IMR-90 (cell line): ENCODE results near the gene ANXA2. TPM values are rescaled to one million over a fixed set of nuclear protein-coding genes. Genes with fewer than 3 reads are reported as not detected.
A peak's percentile ranks its signal among the peaks of the same experiment; 100 is the strongest.

Source experiments
- ATAC-seq: fragments of 200-7000 bp; cut with Tn5 transposase; 2 replicates; pipeline ENCODE4 v1.9.1; 2020; ENCODE audit warnings: low read depth, mild to moderate bottlenecking, moderate library complexity
- BruUV-seq: library from RNA; stranded (reverse); fragments of 400-500 nt; replicated peaks from 2 replicates; lab custom pipeline; 2021; lab: Mats Ljungman, UMichigan
- CTCF ChIA-PET: fragments of 300-600 bp; formaldehyde crosslinking; extraction: SDS; loops from one replicate; lab custom pipeline; 2021; ENCODE audit warnings: antibody characterized with exemption; lab: Yijun Ruan, JAX
- POLR2A ChIA-PET: fragments of 300-600 bp; sonication (Branson Sonifier 250); formaldehyde crosslinking; loops from one replicate; lab custom pipeline; 2022; ENCODE audit warnings: antibody characterized with exemption; ENCODE audit not compliant: unreplicated experiment; lab: Charles Lee
- DNase-seq: peaks from one replicate; pipeline ENCODE4 v3.0.0; 2013
- H2AFZ ChIP-seq: replicated peaks from 2 replicates; pipeline ENCODE3; 2013; ENCODE audit warnings: low read length, mild to moderate bottlenecking; ENCODE audit not compliant: poor library complexity
- H2AK5ac ChIP-seq: 2 replicates; pipeline ENCODE4 v1.6.1; 2013; ENCODE audit warnings: low read depth, low read length, inconsistent platforms
- H2AK9ac ChIP-seq: replicated peaks from 2 replicates; pipeline ENCODE3; 2013; ENCODE audit warnings: mild to moderate bottlenecking, low read depth, low read length, moderate library complexity; ENCODE audit not compliant: poor library complexity
- H2BK120ac ChIP-seq: 2 replicates; pipeline ENCODE4 v1.6.1; 2013; ENCODE audit warnings: low read depth, low read length, inconsistent platforms
- H2BK15ac ChIP-seq: 3 replicates; pipeline ENCODE4 v1.6.1; 2013; ENCODE audit warnings: low read depth, low read length, inconsistent platforms
- H2BK20ac ChIP-seq: 2 replicates; pipeline ENCODE4 v1.6.1; 2013; ENCODE audit warnings: low read depth, mild to moderate bottlenecking, inconsistent platforms, low read length, moderate library complexity
- H2BK5ac ChIP-seq: 2 replicates; pipeline ENCODE4 v1.6.1; 2013; ENCODE audit warnings: mild to moderate bottlenecking, low read depth, low read length, inconsistent platforms; ENCODE audit not compliant: poor library complexity, severe bottlenecking
- H3K14ac ChIP-seq: replicated peaks from 2 replicates; pipeline ENCODE4 v1.6.1; 2013; ENCODE audit warnings: low read depth, low read length, inconsistent platforms
- H3K18ac ChIP-seq: 2 replicates; pipeline ENCODE4 v1.6.1; 2013; ENCODE audit warnings: low read depth, low read length, control low read depth
- H3K23ac ChIP-seq: 2 replicates; pipeline ENCODE4 v1.6.1; 2013; ENCODE audit warnings: low read depth, low read length, inconsistent platforms
- H3K27ac ChIP-seq: 2 replicates; pipeline ENCODE4 v1.5.1; 2013; ENCODE audit warnings: mild to moderate bottlenecking, control low read depth, low read length; ENCODE audit not compliant: insufficient read depth
- H3K27me3 ChIP-seq: 2 replicates; pipeline ENCODE4 v1.6.1; 2013; ENCODE audit warnings: low read length; ENCODE audit not compliant: control insufficient read depth, insufficient read depth
- H3K36me3 ChIP-seq: 2 replicates; pipeline ENCODE4 v1.6.1; 2013; ENCODE audit warnings: low read length, mixed read lengths; ENCODE audit not compliant: control insufficient read depth, insufficient read depth
- H3K4ac ChIP-seq: 2 replicates; pipeline ENCODE4 v1.6.1; 2013; ENCODE audit warnings: low read depth, low read length, inconsistent platforms
- H3K4me1 ChIP-seq: 2 replicates; pipeline ENCODE4 v1.6.1; 2013; ENCODE audit warnings: low read length, mixed read lengths; ENCODE audit not compliant: control insufficient read depth, insufficient read depth
- H3K4me2 ChIP-seq: 2 replicates; pipeline ENCODE4 v1.6.1; 2013; ENCODE audit warnings: low read depth, mild to moderate bottlenecking, control low read depth, low read length, moderate library complexity
- H3K4me3 ChIP-seq: 2 replicates; pipeline ENCODE4 v1.5.1; 2013; ENCODE audit warnings: low read depth, mild to moderate bottlenecking, control low read depth, low read length, moderate library complexity; ENCODE audit not compliant: insufficient read depth
- H3K56ac ChIP-seq: 2 replicates; pipeline ENCODE4 v1.6.1; 2013; ENCODE audit warnings: low read length, inconsistent platforms; ENCODE audit not compliant: insufficient read depth; ENCODE audit errors: extremely low read depth
- H3K79me1 ChIP-seq, 2 experiments: 2 replicates each; pipeline ENCODE4 v1.6.1; 2013; ENCODE audit warnings: low read length in 2 of 2, inconsistent platforms in 1 of 2, low read depth in 1 of 2
- H3K9ac ChIP-seq: 2 replicates; pipeline ENCODE4 v1.6.1; 2013; ENCODE audit warnings: low read depth, low read length, control low read depth
- H3K9me1 ChIP-seq: 2 replicates; pipeline ENCODE4 v1.6.1; 2013; ENCODE audit warnings: low read length, inconsistent platforms; ENCODE audit not compliant: insufficient read depth
- H3K9me3 ChIP-seq: 2 replicates; pipeline ENCODE4 v1.6.1; 2013; ENCODE audit warnings: low read length; ENCODE audit not compliant: control insufficient read depth, insufficient read depth
- H4K20me1 ChIP-seq: 2 replicates; pipeline ENCODE4 v1.6.1; 2013; ENCODE audit warnings: low read length, inconsistent platforms; ENCODE audit not compliant: insufficient read depth
- H4K5ac ChIP-seq: 2 replicates; pipeline ENCODE4 v1.6.1; 2013; ENCODE audit warnings: mild to moderate bottlenecking, low read depth, low read length, control low read depth
- H4K8ac ChIP-seq, 2 experiments: 2 replicates each; pipeline ENCODE4 v1.6.1; 2013; ENCODE audit warnings: low read depth in 2 of 2, low read length in 2 of 2, control low read depth in 1 of 2, inconsistent platforms in 1 of 2
- H4K91ac ChIP-seq: 2 replicates; pipeline ENCODE4 v1.6.1; 2013; ENCODE audit warnings: low read depth, low read length, inconsistent platforms; ENCODE audit not compliant: insufficient read depth
- whole genome bisulfite sequencing, 2 experiments: methylation state at CpG; one replicate each; pipeline versions ENCODE4 v1.1.5 to v1.1.7; 2013; ENCODE audit warnings: missing lambda C conversion rate in 2 of 2; ENCODE audit not compliant: insufficient read length in 1 of 2; ENCODE audit errors: extremely low coverage in 2 of 2; 5-methylcytosine and 5-hydroxymethylcytosine counted together
- dilution Hi-C: fragments of 300-500 bp; cut with HindIII; formaldehyde crosslinking; loops from one replicate; pipeline ENCODE4 v1.14.3; 2018; ENCODE audit warnings: low sequenced_read_pairs; ENCODE audit not compliant: unreplicated experiment
- in situ Hi-C: fragments of 300-500 bp; cut with MboI; formaldehyde crosslinking; loops from 3 replicates; pipeline ENCODE4 v1.14.3; 2019; ENCODE audit warnings: low sequenced_read_pairs, inconsistent platforms, mixed read lengths
- intact Hi-C: fragments of 100-400 bp; cut with micrococcal nuclease; formaldehyde crosslinking; loops from 2 replicates; pipeline ENCODE4 v1.10.0; 2022
- polyA plus RNA-seq, 3 experiments: library from polyadenylated mRNA; depleted of rRNA; stranded (reverse); fragments of >200 nt; gene quantifications; 2 replicates each; pipeline ENCODE4 v1.2.3, GENCODE V29; 2012; ENCODE audit warnings: low replicate concordance in 1 of 3
- total RNA-seq: library from RNA; depleted of rRNA; stranded (reverse); fragments of >200 nt; gene quantifications from 2 replicates; pipeline ENCODE4 v1.2.3, GENCODE V29; 2012
- TF ChIP-seq, protein P1 (sequence below): conservative IDR thresholded peaks from 2 replicates; pipeline ENCODE4 v1.5.1; 2012; ENCODE audit warnings: mild to moderate bottlenecking, low read depth, low read length, improper control_type of control experiment

The ANXA2 gene
- total and polyA plus RNA-seq, 2 of the 4 experiments (the other 2 are of a cell fraction) = 7,454 to 8,412 TPM

- CTCF ChIA-PET = interaction anchor here (0.7 kb wide), 1 partner anchor 45 kb away, joined by 3 read pairs; no protein-coding TSS in a partner anchor
Measured at GRCh38 chr15:60373327-60373726, 24.5 kb downstream of the ANXA2 start.

More at GRCh38 chr15:60373327-60373726, 24.5 kb downstream of the ANXA2 start:
- H3K56ac ChIP-seq = peak overlapping the region; percentile 9; the same call in 1 of the 2 replicates
- peaks cover 23% of the 10 kb centered on the region for H3K9me1 ChIP-seq
- H2AK5ac ChIP-seq = peak overlapping the region; percentile 41
- peak overlapping the region; percentile 31; the same call in 2 of the 3 replicates for H2BK15ac ChIP-seq
- peaks cover 43% of the 10 kb centered on the region for H3K4me1 ChIP-seq
- H3K4me2 ChIP-seq = no peak overlapping the region
- H3K9me3 ChIP-seq = no peaks in the 10 kb centered on the region
- ATAC-seq (no peak), DNase-seq (no peak)
- POLR2A ChIA-PET = no interaction called here
- WGBS, 2 experiments = 93% methylated on average over 2 of the region's 3 CpGs; no CpG with 5 or more reads in 1 of the 2 experiments
- intact Hi-C loops (no loop called here), dilution Hi-C loops (no loop called here), in situ Hi-C loops (no loop called here)
- no peak overlapping the region for H2AFZ ChIP-seq
- H2BK5ac ChIP-seq = peak overlapping the region; percentile 98
- no peak overlapping the region for H3K4me3 ChIP-seq
- peak overlapping the region; percentile 28; the same call in 1 of the 2 replicates for H4K5ac ChIP-seq
- H3K27ac ChIP-seq = peak overlapping the region; percentile 81
- H3K27me3 ChIP-seq = no peaks in the 10 kb centered on the region
- H3K23ac ChIP-seq = peak overlapping the region; percentile 44; the same call in 1 of the 2 replicates
- H3K18ac ChIP-seq = peak overlapping the region; percentile 66
- no peak overlapping the region for H2AK9ac ChIP-seq
- H3K36me3 ChIP-seq = peaks cover 48% of the 10 kb centered on the region
- peaks cover 76% of the 10 kb centered on the region for H4K20me1 ChIP-seq
- peaks cover 31 to 77% of the 10 kb centered on the region in 2 experiments for H3K79me1 ChIP-seq
- peak overlapping the region; percentile 37 for H3K4ac ChIP-seq
- H4K8ac ChIP-seq = peak overlapping the region; percentile 3 to 50; a peak in 2 of 4 replicates
- no peak overlapping the region for H2BK20ac ChIP-seq
- H3K9ac ChIP-seq = peak overlapping the region; percentile 48
- H4K91ac ChIP-seq = peak overlapping the region; percentile 15; the same call in 1 of the 2 replicates
- H3K14ac ChIP-seq = peak overlapping the region; percentile 12
- H2BK120ac ChIP-seq = peak overlapping the region; percentile 72; the same call in 1 of the 2 replicates
- TF ChIP-seq, protein P1, sequence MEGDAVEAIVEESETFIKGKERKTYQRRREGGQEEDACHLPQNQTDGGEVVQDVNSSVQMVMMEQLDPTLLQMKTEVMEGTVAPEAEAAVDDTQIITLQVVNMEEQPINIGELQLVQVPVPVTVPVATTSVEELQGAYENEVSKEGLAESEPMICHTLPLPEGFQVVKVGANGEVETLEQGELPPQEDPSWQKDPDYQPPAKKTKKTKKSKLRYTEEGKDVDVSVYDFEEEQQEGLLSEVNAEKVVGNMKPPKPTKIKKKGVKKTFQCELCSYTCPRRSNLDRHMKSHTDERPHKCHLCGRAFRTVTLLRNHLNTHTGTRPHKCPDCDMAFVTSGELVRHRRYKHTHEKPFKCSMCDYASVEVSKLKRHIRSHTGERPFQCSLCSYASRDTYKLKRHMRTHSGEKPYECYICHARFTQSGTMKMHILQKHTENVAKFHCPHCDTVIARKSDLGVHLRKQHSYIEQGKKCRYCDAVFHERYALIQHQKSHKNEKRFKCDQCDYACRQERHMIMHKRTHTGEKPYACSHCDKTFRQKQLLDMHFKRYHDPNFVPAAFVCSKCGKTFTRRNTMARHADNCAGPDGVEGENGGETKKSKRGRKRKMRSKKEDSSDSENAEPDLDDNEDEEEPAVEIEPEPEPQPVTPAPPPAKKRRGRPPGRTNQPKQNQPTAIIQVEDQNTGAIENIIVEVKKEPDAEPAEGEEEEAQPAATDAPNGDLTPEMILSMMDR = no peak
- BruUV-seq = no TSS peak
